Glutamatergic neuron (in vitro differentiated cells): ENCODE data around the gene LTBP3. TPM values are rescaled to one million over a fixed set of nuclear protein-coding genes. Genes with fewer than 3 reads are reported as not detected.

ENCODE experiments used
- DNase-seq: peaks from one replicate; pipeline ENCODE4 v3.0.0; 2022
- H3K27ac Mint-ChIP-seq: one replicate; pipeline ENCODE4 v1.8.0; 2020; ENCODE audit warnings: mild to moderate bottlenecking, mixed read lengths, inconsistent platforms; ENCODE audit not compliant: unreplicated experiment
- H3K27me3 Mint-ChIP-seq: one replicate; pipeline ENCODE4 v1.8.0; 2020; ENCODE audit warnings: mild to moderate bottlenecking, moderate library complexity, mixed read lengths, inconsistent platforms; ENCODE audit not compliant: unreplicated experiment
- H3K36me3 Mint-ChIP-seq: one replicate; pipeline ENCODE4 v1.8.0; 2020; ENCODE audit warnings: mild to moderate bottlenecking, mixed read lengths, inconsistent platforms; ENCODE audit not compliant: unreplicated experiment
- H3K4me1 Mint-ChIP-seq: one replicate; pipeline ENCODE4 v1.8.0; 2020; ENCODE audit warnings: mild to moderate bottlenecking, low read depth, mixed read lengths, inconsistent platforms; ENCODE audit not compliant: unreplicated experiment
- H3K4me3 Mint-ChIP-seq: one replicate; pipeline ENCODE4 v1.8.0; 2020; ENCODE audit warnings: mild to moderate bottlenecking, mixed read lengths, inconsistent platforms; ENCODE audit not compliant: unreplicated experiment
- H3K9me3 Mint-ChIP-seq: one replicate; pipeline ENCODE4 v1.8.0; 2020; ENCODE audit warnings: mild to moderate bottlenecking, moderate library complexity, mixed read lengths, inconsistent platforms; ENCODE audit not compliant: unreplicated experiment
- CTCF ChIP-seq: fragments of 200-600 bp; sonication (generic); IDR thresholded peaks from one replicate; pipeline ENCODE4 v1.5.0; 2021; ENCODE audit not compliant: partially characterized antibody, unreplicated experiment
- total RNA-seq: library from RNA; stranded (reverse); fragmentation: NEBNext Ultra II Directional; extraction: Animal tissue kit (Norgen Biotek cat#: 25700); gene quantifications from one replicate; pipeline ENCODE4 v1.2.1, GENCODE V29; 2021; ENCODE audit not compliant: unreplicated experiment

Gene LTBP3
- total RNA-seq, 1 donor from 2014 or later, result 2.5 TPM

- Mint-ChIP-seq H3K4me1 (peaks cover 64% of the 10 kb centered on the region), H3K27me3 (peaks cover 18% of the 10 kb centered on the region), H3K9me3 (peaks cover 17% of the 10 kb centered on the region), H3K36me3 (no peaks in the 10 kb centered on the region), H3K4me3 (peak overlapping the region; percentile 78), H3K27ac (peak overlapping the region; percentile 99)
- TF ChIP-seq CTCF, result no peak
- peak; percentile 52 for DNase-seq
These were observed 66.4 kb downstream of the LTBP3 start for GRCh38 chr11:65491614-65492386.

- Mint-ChIP-seq H3K36me3 (no peaks in the 10 kb centered on the region), H3K27ac (peak overlapping the region; percentile 99), H3K9me3 (peaks cover 13% of the 10 kb centered on the region), H3K4me1 (peaks cover 61% of the 10 kb centered on the region), H3K4me3 (peak overlapping the region; percentile 50), H3K27me3 (peaks cover 18% of the 10 kb centered on the region)
- no peak for TF ChIP-seq CTCF
- no peak for DNase-seq
These were observed 67.0 kb downstream of the LTBP3 start for GRCh38 chr11:65491163-65491465.

GRCh38 chr11:65489706-65490320, 68.3 kb downstream of the LTBP3 start:
- Mint-ChIP-seq H3K4me3 (peak overlapping the region; percentile 68), H3K36me3 (no peaks in the 10 kb centered on the region), H3K27ac (peak overlapping the region; percentile 99), H3K9me3 (peaks cover 12% of the 10 kb centered on the region), H3K4me1 (peaks cover 66% of the 10 kb centered on the region), H3K27me3 (peaks cover 18% of the 10 kb centered on the region)
- DNase-seq, result peak; percentile 40
- TF ChIP-seq CTCF, result no peak

- H3K9me3 Mint-ChIP-seq, result peaks cover 12% of the 10 kb centered on the region
- DNase-seq, result no peak
These were observed 69.0 kb downstream of the LTBP3 start for GRCh38 chr11:65489035-65489705.

More at GRCh38 chr11:65489035-65489705, 69.0 kb downstream of the LTBP3 start:
- Mint-ChIP-seq H3K36me3 (no peaks in the 10 kb centered on the region), H3K27me3 (peaks cover 18% of the 10 kb centered on the region), H3K4me1 (peaks cover 63% of the 10 kb centered on the region), H3K27ac (peak overlapping the region; percentile 99), H3K4me3 (peak overlapping the region; percentile 87)
- no peak for TF ChIP-seq CTCF

Other genes starting within 250 kb of the LTBP3 start
- gene CDC42EP2, start 243.5 kb downstream of the LTBP3 start, total RNA-seq, result 23.5 TPM
- gene DPF2, start 224.5 kb downstream of the LTBP3 start, total RNA-seq, result 121 TPM
- 3.8 TPM for gene TIGD3, start 203.6 kb downstream of the LTBP3 start, total RNA-seq
- 0.25 TPM for gene SLC25A45, start 175.7 kb downstream of the LTBP3 start, total RNA-seq
- gene FRMD8, start 171.7 kb downstream of the LTBP3 start, total RNA-seq, result 11.1 TPM
- 107 TPM for gene NEAT1, start 135.6 kb downstream of the LTBP3 start, total RNA-seq
- gene MALAT1, start 59.3 kb downstream of the LTBP3 start, total RNA-seq, result 18,218 TPM
- gene SCYL1, start 33.3 kb downstream of the LTBP3 start, total RNA-seq, result 80.0 TPM
- gene ZNRD2, start 12.1 kb upstream of the LTBP3 start, total RNA-seq, result 37.9 TPM
- 184 TPM for gene FAM89B, start 14.2 kb upstream of the LTBP3 start, total RNA-seq
- gene EHBP1L1, start 17.7 kb upstream of the LTBP3 start, total RNA-seq, result 14.2 TPM
- 0.69 TPM for gene KCNK7, start 37.4 kb upstream of the LTBP3 start, total RNA-seq
- gene MAP3K11, start 55.9 kb upstream of the LTBP3 start, total RNA-seq, result 58.6 TPM
- gene PCNX3, start 57.4 kb upstream of the LTBP3 start, total RNA-seq, result 43.3 TPM
- 21.4 TPM for gene SIPA1, start 79.7 kb upstream of the LTBP3 start, total RNA-seq
- 61.2 TPM for gene RELA, start 104.6 kb upstream of the LTBP3 start, total RNA-seq
- 71.3 TPM for gene KAT5, start 153.9 kb upstream of the LTBP3 start, total RNA-seq
- 42.9 TPM for gene RNASEH2C, start 162.4 kb upstream of the LTBP3 start, total RNA-seq
- 13.2 TPM for gene AP5B1, start 222.6 kb upstream of the LTBP3 start, total RNA-seq
- gene OVOL1, start 228.7 kb upstream of the LTBP3 start, total RNA-seq, result not detected